NCI-H2196 (cell line): ENCODE data around the gene PACRG.

Experiments used
- DNase-seq: peaks from one replicate; lab custom pipeline; 2025; ENCODE audit not compliant: unreplicated experiment; lab: John Stamatoyannopoulos, UW

Gene PACRG

DNA sequence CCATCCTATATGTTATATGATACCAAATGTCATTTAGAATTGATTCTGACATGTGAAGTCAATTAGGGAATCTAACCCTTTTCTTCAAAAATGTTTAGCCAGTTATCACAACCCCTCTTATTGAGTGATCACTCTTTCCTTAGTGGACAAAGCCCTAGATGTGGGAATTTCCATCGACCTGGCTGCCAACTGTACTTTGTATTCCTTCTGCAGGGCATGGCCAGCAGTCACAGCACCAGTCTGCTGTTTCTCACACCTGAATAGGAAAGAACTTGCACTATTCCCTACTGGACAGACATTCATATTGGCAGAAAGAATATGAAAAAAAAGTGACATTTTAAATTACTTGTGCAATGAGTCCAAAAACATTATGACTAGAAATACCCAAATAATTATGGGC is 271.0 kb downstream of the PACRG start:
- no peak for DNase-seq

DNA sequence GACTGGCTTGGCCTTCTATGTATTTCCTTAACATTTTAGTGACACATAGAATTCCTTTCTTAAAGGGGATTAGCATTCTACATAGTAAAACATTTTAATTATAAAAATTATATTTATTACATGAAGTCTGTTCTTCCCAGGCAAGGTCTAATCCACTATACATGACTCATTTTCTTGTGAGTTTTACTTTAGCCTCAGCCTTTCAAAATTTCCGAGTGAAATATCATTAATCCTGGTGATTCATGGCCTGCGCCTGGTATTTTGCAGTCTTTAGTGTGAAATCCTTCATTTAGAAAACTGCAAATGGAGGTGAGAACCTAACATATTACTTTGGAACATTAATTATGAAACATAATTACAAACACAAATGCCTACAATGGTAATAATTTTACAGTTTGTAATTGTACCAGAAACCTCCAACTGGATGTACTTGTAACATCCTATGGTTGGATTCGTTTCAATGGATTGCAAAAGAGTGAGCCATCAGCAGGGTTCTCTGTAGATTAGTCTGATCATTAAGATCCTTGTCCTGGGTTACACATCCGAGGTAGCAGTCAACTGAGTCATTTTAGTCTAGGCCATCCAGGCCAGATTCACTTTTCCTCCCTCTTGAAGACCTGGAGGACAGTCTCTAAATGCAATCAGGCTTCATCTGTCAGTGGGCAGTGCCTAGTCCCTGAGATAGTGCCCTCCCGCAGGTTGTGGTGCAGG is 272.0 kb downstream of the PACRG start:
- no peak for DNase-seq

DNA sequence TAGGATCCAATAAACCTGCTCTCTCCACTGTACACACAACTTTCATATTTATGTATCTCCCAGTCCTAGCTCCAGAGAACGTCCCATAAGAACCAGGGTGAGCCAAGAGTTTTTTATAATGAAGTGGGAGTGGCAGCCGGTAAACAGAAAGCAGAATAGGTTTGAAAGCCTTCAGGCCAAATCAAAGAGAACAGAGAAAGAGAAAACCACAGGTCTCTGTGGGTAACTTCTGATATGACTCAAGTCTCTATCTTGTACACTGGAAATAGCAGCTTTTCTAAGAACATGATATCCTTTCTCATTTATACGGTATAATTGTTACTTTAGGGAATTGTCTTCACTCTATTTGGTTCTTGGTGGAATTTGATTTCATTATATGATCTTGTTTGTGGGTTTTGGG is 273.6 kb downstream of the PACRG start:
- no peak for DNase-seq

DNA sequence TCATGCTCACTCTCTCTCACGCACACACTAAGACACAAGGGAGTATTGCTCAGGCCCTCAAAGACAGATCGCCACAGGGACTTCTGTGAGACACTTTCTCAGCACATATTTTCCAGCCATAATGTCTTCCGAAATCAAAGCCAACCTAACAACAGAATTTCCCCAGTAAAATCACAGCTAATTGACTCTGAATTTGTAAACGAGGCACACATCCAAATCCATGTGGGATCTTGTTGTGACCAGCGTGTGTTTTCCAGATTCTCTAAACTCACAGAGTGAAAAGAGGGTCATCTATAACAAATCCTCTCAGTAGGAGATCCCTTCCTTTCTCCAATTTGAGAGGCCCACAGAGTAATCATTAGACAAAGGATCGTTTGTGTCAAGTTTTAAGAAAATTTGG is 280.4 kb downstream of the PACRG start:
- no peak for DNase-seq

DNA sequence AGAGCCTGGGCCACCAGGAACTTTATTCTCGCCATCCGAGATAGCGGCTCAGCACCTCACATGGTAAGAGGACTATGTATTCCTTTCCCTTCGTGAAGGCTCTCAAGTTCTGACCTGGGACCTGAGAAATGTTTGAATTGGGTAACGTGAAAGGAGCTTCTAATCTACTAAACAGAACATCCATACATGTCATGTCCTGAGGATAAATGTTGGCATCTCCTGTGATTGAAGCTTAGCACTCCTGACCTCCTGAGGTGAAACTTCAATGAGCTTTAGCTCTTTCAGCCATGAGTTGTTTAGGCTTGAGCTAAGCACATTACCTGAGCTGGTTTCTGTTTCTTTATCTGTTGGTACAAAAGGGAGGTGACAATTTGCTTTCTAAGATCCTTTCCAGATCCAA is 280.9 kb downstream of the PACRG start:
- DNase-seq, result no peak

DNA sequence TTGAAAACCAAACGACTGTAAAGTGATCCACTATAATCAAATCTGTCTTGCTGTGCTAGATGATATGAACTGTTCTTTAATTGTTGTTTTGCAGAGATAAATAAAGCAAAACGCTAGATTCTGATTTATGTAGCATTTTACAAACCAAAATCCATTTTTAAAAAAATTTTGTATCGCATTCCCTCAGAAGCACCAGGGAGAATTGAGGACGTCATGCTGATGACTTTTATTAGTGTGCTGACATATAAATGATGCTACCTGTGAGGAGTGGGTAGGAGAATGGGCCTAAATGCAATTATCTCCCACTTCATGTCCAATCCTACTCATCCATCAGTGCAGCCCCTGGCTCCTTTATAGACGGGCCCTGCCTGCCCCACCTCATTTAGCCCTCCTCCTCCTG is 282.4 kb downstream of the PACRG start:
- DNase-seq, result no peak

DNA sequence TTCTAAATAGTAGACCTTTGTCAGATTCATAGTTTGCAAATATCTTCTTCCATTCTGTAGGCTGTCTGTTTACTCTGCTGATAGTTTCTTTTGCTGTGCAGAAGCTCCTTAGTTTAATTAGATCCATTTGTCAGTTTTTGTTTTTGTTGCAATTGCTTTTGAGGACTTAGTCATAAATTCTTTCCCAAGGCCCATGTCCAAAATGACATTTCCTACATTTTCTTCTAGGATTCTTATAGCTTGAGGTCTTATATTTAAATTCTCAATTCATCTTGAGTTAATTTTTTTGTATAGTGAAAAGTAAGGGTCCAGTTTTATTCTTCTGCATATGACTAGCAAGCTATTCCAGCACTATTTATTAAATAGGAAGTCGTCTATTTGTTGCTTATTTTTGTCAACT is 287.0 kb downstream of the PACRG start:
- DNase-seq, result no peak

DNA sequence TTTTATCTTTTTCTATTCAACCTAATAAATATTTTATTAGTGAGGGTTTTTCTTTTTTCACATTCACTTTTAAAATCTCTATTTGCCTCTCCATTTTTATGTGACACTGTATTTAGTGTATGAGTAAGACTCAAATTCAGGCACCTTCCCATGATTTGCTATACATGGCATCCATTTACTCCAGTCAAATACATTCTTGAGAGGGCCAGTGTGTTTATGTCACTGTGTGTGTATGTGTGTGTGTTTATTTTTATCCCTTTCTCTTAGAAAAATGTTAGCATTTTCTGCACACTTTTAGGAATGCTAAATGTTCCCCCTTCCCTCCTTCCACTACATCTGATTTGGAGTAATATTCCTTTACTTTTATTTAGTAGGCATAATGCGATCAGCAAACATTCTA is 290.0 kb downstream of the PACRG start:
- no peak for DNase-seq

DNA sequence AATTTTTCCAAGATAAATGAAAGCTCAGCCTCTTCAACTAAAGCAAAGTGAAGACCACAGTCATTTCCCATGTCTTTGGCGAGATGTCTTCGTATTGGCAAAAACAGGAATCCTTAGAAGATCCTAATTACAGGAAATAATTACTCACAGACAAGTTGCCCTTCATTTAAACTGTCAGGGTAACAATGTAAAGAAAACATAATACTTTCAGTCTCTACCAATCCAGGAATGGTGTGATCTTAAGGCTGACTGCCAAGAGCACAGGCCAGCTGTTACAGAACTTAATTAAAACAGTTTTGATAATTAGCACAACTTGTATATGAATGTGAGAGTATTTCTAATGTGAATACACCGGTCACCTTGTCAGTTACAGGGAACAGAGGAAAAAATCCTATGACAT is 292.2 kb downstream of the PACRG start:
- no peak for DNase-seq

DNA sequence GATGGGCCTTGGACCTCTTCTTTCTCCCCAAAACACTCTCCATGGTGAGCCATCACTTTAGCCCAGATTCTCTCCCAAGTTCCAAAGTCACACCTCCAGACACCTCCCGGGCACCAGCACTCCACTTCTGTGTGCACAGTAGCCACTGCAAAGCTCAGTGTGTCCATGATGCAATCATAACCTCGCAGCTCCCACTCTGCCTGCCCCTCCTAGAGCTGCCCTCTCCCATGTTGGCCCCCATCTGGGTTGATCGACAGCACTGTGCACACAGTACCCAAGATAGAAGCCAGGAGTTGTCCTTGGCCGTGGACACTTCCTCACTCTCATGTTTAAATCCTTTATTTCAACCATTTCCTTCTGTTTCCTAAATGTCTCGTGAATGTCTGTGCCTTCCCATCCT is 293.3 kb downstream of the PACRG start:
- DNase-seq, result no peak

DNA sequence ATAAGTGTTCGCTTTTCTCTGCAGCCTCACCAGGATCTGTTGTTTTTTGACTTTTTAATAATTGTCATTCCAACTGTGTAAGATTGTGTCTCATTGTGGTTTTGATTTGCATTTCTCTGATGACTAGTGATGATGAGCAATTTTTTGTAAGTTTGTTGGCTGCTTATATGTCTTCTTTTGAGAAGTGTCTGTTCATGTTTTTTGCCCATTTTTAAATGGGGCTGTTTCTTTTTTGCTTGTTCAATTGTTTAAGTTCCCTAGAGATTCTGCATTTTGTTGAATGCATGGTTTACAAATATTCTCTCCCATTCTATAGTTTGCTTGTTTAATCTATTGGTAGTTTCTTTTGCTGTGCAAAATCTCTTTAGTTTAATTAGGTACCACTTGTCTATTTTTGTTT is 295.9 kb downstream of the PACRG start:
- no peak for DNase-seq

DNA sequence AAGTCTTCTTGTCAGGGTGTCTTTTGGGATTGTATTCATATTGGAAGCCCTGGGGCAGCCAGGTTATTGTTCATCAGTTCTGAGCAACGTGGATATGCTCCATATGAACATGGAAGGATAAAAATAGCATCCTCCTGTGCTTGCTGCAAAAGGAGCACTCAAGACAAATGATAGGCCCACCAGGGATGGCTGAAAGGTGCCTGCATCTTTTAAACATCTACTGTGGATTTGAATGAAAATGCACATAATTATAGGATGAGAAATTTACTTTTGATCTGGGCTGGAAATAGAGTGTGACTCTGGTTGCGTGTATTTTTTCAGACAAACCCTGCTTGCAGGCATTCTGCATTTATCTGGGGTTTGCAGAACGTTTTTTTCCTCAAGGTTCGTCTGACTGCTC is 299.1 kb downstream of the PACRG start:
- no peak for DNase-seq

DNA sequence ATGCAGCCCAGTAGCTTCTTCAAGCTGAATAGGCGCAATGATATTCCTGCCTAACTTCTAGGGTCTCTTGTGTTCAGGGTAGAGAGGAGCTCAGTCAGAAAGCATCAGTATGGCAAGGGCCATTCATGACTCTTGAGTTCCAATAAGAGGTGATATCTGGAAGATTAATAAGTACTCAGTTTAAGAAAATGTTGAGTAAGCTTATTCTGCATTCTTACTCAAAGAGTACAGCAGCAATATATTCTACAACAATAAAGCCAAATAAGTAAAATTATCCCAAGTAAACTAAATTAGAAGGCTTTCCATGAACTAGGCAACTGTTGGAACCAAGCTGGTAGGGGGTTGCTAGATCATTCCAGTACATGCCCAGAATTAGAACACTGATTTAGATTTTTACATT is 303.2 kb downstream of the PACRG start:
- no peak for DNase-seq

DNA sequence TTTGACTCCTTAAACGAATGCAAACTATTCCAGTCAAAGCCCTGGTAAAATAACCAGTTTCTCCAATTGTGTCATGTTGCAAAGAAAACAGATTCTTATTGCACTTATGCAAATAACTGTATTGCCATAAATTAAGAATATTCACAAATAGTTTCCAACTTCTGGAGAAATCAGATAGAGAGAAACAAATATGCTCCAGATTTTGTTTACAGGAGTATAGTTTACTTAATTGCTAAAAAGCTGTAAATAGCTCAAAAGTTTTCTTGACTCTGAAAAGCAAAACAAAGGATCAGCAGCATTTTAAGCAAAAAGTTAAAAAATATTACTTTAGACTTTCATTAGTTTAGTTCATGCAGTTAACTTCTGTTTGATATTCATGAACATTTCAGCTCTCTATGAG is 304.2 kb downstream of the PACRG start:
- no peak for DNase-seq

DNA sequence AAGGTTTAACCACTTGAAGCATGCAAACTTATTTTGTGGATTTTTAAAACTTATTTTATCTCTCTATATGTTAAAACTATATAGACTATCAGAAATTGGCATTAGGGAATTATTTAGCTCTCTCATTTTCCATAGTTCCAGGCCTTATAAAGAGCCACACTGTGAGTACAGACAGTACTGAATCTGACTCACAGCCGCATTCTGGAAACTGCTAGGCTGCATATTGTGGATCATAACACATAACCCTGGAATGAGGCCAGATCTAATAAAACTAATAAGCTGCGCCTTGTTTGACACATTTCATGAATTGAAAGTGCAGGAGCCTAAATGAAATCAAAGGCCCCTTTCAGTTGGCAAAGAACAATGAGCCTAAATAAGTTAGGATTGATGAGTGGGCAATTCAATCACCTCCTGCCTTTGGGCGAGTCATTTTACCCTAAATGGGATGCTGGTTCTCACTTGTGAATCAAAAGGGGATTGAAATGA is 308.4 kb downstream of the PACRG start:
- no peak for DNase-seq

DNA sequence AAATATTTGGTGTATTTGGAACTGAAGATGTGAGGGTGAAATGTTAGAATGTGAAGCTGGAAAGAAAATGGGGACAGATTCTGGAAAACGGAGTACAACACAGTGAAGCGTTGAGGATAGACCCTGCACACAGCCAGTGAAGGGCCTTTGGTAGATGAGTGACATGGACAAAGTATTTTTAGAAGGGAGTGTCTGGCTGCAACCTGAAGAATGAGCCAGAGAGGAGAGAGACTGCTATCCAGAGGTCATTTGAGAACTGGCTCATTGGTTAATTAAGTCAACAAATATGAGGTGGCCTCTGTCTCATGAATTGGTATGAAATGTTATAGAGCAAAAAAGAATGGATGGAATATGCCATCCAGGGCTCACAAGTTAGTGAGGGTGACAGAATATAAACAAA is 310.5 kb downstream of the PACRG start:
- DNase-seq, result no peak

DNA sequence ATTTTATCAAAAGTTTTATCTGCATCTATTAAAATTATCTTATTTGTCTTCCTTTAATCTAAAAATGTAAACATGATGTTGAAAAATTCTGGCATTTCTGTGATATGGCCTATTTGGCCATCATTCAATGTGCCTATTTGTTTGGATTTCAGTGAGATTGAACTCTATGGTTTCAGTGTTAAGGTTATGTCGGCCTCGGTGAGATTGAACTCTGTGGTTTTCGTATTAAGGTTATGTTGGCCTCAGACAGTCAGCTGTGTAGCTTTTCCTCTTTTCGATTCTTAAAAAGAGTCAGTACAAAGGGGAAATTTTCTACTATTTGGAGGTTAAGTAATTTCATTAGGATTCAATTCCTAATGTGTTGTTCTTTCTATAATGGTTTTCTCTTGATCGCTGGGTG is 320.6 kb downstream of the PACRG start:
- DNase-seq, result no peak

DNA sequence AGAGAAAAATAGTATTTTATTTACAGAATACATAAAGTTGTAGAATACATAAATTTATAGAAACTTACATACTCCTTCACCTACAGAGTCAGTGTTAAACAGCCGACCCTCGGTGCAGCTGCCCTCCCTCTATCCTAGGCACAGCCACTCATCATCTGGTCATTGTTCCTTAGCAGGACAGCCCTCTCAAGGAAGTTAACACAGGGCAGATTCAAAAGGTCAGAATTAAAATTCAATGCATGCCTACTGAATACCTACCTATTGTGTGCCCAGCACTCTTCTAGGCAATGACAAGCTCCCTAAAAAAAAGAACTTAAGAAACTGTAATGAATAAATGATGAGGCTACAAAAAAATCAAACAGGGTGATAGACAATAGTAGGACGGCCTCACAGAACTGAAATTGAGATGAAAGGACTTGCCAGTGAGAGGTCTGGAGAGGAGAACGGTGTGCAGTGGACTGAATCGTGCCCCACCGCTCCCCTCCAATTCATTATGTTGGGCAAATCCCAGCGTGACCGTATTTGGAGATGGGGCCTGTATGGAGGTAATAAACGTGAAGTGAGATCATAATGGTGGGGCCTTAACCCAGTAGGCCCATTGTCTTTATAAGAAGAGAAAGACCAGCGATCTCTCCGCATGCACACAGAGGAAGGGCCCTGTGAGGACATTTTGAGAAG is 326.0 kb downstream of the PACRG start:
- no peak for DNase-seq

DNA sequence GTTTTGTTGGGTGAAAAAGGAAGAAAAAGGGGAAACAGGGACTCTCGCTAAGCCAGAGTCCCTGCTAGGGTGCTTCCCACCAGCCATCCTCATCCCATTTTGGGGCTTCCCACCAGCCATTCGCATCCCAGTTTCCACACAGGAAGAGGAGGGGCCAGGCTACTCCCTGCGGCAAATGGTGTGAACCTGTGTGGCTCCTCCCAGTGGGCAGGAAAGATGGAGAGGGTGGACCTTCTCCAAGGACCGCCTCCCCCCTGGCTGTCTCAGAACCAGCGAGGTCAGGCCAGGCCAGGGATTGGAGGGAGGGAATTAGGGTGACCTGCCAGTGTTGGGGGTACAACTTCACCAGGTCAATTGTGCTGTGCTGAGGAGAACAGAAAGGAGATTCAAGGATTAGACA is 326.9 kb downstream of the PACRG start:
- DNase-seq, result no peak

DNA sequence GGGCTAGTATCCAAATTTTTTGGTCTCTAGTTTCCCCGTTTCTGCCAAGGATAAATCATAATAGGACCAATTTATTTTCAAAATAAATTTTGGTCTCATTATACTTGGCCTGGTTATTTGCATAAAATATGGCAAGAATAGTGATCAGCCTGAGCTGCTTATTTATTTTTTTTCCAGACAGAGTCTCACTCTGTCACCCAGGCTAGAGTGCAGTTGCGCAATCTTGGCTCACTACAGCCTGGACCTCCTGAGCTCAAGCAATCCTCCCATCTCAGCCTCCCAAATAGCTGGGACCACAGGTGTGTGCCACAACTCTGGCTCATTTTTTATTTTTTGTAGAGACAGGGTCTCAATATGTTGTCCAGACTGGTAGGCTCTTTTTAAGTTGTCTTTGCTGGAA is 329.5 kb downstream of the PACRG start:
- no peak for DNase-seq

DNA sequence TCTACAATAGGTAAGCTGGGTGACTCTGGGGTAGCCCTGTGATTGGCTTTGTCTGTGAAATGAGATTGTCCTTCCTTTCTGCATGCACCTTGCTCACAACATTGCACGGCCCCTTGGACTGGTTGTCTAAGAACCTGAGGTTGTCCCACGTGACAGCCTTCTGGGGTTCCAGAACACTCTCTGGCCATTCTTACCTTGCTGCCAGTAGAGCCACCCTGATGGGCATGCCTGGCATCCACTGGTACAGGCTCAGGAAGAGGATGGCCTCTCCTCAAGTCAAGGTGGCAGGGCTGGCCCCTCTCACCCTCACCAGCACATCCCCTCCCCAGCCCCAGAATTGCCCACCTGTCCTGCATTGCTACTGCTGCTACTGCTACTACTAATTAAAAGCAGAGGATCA is 335.0 kb downstream of the PACRG start:
- no peak for DNase-seq

DNA sequence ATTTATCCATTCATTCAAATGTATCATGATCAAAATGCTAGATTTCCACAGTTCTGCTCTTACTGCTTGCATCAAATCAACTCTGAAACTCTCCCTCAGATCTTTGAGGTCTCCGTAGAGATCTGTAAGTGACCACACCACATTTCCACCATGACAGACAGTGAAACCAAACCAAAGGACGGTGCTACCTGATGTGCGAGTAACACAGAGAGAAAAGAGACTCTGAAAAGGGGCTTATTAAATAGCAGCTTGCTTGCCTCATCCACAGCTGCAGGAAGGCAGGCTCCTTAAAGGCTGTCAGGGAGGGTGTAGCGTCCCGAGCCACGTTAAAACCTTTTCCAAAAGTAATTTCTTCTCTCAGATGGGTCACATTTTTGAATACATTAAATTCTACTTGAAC is 335.8 kb downstream of the PACRG start:
- DNase-seq, result no peak

DNA sequence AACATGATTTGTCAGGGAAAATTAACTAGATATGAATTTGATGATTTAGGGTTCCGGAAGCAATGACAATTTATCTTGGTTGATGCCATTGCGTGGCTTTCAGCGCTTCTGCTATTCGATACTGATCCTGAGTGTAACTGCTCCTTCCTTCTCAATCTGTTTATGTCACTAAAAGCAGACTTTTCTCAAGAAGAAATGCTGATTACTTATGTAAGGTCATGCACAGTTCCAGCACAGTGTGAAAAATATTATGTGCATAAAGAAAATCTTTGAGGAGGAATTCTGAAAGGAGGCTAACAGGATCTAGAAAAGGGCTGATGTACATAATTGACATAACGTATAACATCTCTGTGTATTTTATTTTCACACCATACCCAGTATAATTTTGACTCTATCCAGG is 336.6 kb downstream of the PACRG start:
- DNase-seq, result no peak
